Activated T-helper 1 cell treated with Interleukin-2 at 50 U/mL for 16 hours (primary cell): ENCODE measurements around the gene SNRNP25.
"Not testable (repeated sequence)": the region's sequence is repeated elsewhere in the genome, so short reads cannot be mapped to it uniquely, and the experiment has no call there.

Experiments
- DNase-seq: peaks from one replicate; pipeline ENCODE4 v3.0.0-alpha.2; 2020; ENCODE audit warnings: low read depth

SNRNP25 gene

GRCh38 chr16:42069-42457 is 11.6 kb upstream of the SNRNP25 start:
- DNase-seq = no peak

GRCh38 chr16:42691-43090 is 10.9 kb upstream of the SNRNP25 start:
- no peak for DNase-seq

- DNase-seq = no peak
Measured at GRCh38 chr16:43294-43693, 10.3 kb upstream of the SNRNP25 start.

- DNase-seq = no peak
Measured at GRCh38 chr16:44655-45054, 9.0 kb upstream of the SNRNP25 start.

GRCh38 chr16:45454-45853 is 8.2 kb upstream of the SNRNP25 start:
- DNase-seq = no peak

- not testable (repeated sequence) for DNase-seq
Measured at GRCh38 chr16:46510-46909, 7.1 kb upstream of the SNRNP25 start.

- DNase-seq = no peak
Measured at GRCh38 chr16:47234-47633, 6.4 kb upstream of the SNRNP25 start.

GRCh38 chr16:50769-51591 is 2.6 kb upstream of the SNRNP25 start:
- DNase-seq = no peak

- DNase-seq = no peak
Measured at GRCh38 chr16:54237-54581, 581 bp downstream of the SNRNP25 start.

- no peak for DNase-seq
Measured at GRCh38 chr16:55571-56136, 2.0 kb downstream of the SNRNP25 start.

- DNase-seq = no peak
Measured at GRCh38 chr16:56231-56927, 2.8 kb downstream of the SNRNP25 start.

GRCh38 chr16:57711-58110 is 4.1 kb downstream of the SNRNP25 start:
- no peak for DNase-seq

GRCh38 chr16:58491-59439 is 5.1 kb downstream of the SNRNP25 start:
- no peak for DNase-seq

GRCh38 chr16:59440-60059 is 5.9 kb downstream of the SNRNP25 start:
- no peak for DNase-seq

GRCh38 chr16:60166-60565 is 6.5 kb downstream of the SNRNP25 start:
- no peak for DNase-seq

GRCh38 chr16:60929-61878 is 7.6 kb downstream of the SNRNP25 start:
- no peak for DNase-seq

- no peak for DNase-seq
Measured at GRCh38 chr16:61879-62281, 8.3 kb downstream of the SNRNP25 start.

GRCh38 chr16:62283-62967 is 8.8 kb downstream of the SNRNP25 start:
- DNase-seq = no peak

- DNase-seq = no peak
Measured at GRCh38 chr16:62968-63391, 9.4 kb downstream of the SNRNP25 start.

- no peak for DNase-seq
Measured at GRCh38 chr16:63466-63865, 9.8 kb downstream of the SNRNP25 start.
